ENCODE data around the gene POLR2F. TPM values are rescaled to one million over a fixed set of nuclear protein-coding genes. Genes with fewer than 3 reads are reported as not detected.
A peak's percentile ranks its signal among the peaks of the same experiment; 100 is the strongest.

The POLR2F gene
- total and polyA plus RNA-seq, 9 of the 15 experiments (the other 6 are each of a cell fraction or from before 2014, with no cell fraction given): 98.9 to 410 (median 168) TPM

DNA sequence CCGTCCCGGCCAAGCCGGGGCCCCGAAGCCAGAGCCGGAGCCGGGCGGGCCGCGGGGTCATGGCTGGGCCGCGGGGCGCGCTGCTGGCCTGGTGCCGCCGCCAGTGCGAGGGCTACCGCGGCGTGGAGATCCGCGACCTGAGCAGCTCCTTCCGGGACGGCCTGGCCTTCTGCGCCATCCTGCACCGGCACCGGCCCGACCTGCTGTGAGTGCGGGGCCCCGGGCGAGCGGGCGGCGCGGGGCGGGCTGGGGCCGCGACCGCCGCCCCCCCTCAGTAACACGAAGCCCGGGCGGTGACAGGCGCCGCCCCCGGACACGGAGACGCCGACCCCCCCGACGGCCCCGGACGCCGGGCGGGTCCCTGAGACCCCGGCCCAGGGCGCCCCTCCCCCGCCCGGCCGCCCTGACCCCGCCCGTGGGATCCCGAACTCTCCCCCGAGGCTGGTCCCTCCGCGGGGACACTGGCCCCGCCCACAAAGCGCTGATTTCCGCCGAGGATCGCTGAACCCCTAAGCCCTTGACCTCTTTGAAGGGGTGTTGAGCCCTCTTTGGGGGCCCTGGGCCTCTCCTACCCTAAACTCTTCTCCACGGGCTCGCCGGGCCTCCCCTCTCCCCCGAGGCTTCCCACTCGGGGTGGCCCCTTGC is 47.0 kb upstream of the POLR2F start (continued):
- TF ChIP-seq VEZF1 (CRISPR knock-in tag; IDR thresholded peaks at IDR 0.05) (peak; percentile 46; the same call in 1 of the 2 replicates), PHF8 (IDR thresholded peaks at IDR 0.05; ENCODE audit: borderline replicate concordance, low read length) (peak; percentile 66; the same call in 1 of the 2 replicates), GABPA (tag; conservative IDR thresholded peaks at IDR 0.05; ENCODE audit: low read depth) (peak; percentile 59), ZBTB7A (IDR thresholded peaks at IDR 0.05; ENCODE audit: borderline replicate concordance, control insufficient read depth, low read depth, low read length) (peak; percentile 57; the same call in 1 of the 2 replicates)
- TF ChIP-seq, protein P1, sequence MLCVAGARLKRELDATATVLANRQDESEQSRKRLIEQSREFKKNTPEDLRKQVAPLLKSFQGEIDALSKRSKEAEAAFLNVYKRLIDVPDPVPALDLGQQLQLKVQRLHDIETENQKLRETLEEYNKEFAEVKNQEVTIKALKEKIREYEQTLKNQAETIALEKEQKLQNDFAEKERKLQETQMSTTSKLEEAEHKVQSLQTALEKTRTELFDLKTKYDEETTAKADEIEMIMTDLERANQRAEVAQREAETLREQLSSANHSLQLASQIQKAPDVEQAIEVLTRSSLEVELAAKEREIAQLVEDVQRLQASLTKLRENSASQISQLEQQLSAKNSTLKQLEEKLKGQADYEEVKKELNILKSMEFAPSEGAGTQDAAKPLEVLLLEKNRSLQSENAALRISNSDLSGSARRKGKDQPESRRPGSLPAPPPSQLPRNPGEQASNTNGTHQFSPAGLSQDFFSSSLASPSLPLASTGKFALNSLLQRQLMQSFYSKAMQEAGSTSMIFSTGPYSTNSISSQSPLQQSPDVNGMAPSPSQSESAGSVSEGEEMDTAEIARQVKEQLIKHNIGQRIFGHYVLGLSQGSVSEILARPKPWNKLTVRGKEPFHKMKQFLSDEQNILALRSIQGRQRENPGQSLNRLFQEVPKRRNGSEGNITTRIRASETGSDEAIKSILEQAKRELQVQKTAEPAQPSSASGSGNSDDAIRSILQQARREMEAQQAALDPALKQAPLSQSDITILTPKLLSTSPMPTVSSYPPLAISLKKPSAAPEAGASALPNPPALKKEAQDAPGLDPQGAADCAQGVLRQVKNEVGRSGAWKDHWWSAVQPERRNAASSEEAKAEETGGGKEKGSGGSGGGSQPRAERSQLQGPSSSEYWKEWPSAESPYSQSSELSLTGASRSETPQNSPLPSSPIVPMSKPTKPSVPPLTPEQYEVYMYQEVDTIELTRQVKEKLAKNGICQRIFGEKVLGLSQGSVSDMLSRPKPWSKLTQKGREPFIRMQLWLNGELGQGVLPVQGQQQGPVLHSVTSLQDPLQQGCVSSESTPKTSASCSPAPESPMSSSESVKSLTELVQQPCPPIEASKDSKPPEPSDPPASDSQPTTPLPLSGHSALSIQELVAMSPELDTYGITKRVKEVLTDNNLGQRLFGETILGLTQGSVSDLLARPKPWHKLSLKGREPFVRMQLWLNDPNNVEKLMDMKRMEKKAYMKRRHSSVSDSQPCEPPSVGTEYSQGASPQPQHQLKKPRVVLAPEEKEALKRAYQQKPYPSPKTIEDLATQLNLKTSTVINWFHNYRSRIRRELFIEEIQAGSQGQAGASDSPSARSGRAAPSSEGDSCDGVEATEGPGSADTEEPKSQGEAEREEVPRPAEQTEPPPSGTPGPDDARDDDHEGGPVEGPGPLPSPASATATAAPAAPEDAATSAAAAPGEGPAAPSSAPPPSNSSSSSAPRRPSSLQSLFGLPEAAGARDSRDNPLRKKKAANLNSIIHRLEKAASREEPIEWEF (CRISPR knock-in tag; IDR thresholded peaks at IDR 0.05): no peak
- TF ChIP-seq, protein P2, sequence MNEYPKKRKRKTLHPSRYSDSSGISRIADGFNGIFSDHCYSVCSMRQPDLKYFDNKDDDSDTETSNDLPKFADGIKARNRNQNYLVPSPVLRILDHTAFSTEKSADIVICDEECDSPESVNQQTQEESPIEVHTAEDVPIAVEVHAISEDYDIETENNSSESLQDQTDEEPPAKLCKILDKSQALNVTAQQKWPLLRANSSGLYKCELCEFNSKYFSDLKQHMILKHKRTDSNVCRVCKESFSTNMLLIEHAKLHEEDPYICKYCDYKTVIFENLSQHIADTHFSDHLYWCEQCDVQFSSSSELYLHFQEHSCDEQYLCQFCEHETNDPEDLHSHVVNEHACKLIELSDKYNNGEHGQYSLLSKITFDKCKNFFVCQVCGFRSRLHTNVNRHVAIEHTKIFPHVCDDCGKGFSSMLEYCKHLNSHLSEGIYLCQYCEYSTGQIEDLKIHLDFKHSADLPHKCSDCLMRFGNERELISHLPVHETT (CRISPR knock-in tag; conservative IDR thresholded peaks at IDR 0.05 in 1 of 2, IDR thresholded peaks at IDR 0.05 in 1 of 2): peak in 1 of 2 experiments; percentile 61; a peak in 1 of 4 replicates
